ENCODE results near the gene MYCBP.

Gene MYCBP

DNA sequence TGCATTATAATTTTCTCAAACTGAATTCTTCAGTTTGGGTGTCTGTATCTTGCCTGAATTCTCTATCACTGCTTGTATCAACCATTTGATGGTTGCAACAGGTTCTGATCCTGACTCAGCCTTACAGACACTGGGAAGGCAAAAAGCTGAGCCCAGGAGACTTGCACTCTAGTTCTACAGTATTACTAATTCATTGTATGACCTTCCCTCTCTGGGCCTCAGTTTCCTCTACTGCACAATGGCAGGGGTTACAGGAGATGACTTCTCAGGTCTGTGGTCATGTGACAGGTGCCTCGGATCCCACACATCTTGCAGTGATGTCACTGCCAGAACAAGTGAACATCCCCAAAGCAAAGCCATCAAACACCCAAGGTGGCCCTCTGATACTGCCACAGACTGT lies 52.3 kb downstream of the MYCBP start:
- DNase-seq (ENCODE audit: low read depth), result no peak

DNA sequence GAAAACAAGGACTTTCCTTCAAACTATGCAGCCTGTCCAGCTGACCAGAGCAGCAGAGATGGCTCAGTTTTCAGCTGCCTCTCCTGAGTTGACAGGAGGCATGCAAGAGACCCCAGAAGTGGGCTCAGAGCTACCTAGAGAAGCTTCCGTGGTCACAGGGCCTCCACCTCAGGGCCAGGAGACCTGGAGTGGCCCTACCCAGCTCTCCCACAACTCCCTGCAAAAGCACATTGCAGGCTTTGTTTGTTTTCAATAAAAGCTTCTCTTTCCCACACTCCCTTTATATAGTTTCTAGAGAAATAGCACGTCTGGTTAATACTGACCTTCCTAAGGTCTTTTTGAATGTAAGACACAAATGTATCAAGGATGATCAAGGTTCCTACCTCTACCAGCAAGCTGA lies 53.6 kb downstream of the MYCBP start:
- no peak for DNase-seq (ENCODE audit: low read depth)

DNA sequence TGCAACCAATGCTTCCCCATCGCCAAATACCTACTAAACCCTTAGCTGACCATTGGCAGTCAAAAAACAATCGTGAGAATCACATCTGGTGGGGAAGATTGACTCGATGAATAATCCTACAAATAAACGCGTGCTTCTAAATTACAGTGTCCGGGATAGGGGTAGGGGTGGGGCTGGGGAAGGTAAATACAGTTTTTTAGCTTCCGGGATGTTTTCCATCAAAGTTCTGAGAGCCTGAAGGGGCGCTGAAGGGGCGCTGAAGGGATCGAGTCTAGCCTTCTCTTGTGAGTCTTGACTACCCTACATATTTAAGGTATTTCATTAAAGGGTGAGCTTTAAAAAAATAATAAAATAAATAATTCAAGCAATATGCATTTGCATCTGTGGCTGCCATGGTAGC lies 54.1 kb downstream of the MYCBP start:
- DNase-seq (ENCODE audit: low read depth), result no peak

DNA sequence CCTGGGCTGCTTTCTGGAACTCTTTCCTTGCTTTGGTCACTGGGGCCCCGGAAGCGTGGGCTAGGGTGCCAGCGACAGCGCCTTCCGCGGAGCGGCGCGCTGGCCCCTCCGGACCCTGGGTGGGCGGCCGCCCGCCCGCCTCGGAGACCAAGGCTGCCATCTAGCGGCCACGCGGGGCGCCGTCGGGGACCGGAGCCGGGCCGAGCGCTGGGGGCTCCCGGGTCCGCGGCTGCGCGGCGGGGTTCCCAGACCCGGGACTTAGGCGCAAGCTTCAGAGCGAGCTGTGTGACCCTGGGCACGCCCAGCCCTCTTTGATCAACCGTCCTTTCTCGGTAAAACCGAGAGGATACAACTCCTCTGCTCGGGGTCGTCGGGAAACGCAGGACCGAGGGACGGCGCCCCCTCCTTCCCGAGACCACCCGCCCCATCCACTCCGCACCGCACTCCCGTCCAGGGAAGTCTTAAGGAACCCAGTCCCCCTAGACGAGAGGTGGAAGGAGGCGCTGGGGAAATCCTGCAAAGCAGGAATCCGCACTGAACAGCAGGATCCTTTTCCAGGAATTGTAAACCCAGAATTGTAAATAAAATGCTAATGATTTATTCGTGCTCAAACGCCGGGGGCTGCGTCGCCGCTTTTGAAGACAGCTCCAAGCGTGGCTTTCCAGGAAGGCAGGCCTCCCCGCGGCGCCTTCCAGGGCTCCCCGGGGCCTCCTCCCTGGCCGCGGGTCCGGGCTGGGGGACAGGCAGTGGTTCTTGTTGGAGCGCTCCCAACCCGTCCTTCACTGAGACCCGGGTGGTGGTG lies 54.8 kb downstream of the MYCBP start:
- peak; percentile 27 for DNase-seq (ENCODE audit: low read depth)

DNA sequence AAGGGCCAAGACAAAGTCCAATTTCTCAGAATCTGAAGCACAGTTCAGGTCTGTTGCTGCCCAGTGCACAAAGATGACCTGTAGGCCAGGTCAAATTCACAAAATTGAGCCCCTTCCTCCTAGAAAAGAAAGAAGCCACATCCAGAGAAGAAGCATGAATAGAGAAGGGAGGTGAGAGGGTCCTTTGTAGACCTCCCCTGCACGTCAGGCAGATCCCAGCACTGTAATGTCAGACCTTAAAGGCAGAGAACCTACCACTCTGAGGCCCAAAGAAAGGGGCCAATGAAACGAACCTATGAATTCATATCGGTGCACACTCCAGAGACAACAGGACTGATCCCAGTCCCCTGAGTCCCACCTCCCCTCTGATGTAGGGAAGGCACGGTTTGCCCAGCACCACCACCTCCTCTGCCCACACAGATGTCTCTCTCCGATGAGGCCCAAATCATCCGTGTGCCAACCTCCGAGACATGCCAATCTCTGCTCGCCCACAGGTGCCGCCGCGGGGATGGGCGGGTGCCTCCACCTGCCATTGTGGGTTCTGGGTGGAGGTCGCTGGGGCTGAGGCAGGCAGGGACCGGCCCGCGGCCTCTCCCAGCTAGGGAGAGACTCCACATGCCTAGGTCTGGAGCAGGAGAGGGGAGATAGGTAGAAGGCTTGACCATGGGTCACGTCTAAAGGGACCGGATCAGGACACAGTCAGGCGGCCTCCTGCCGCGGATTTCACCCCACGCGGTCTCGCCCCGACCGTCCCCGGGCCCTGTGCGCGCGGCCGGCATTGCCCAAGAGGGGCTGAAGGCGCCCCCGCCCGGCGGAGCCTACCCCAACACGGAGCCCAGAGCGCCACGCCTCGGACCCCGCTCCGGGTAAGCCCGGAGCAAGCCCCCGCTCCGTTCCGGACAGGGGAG lies 55.6 kb downstream of the MYCBP start:
- DNase-seq (ENCODE audit: low read depth), result no peak

DNA sequence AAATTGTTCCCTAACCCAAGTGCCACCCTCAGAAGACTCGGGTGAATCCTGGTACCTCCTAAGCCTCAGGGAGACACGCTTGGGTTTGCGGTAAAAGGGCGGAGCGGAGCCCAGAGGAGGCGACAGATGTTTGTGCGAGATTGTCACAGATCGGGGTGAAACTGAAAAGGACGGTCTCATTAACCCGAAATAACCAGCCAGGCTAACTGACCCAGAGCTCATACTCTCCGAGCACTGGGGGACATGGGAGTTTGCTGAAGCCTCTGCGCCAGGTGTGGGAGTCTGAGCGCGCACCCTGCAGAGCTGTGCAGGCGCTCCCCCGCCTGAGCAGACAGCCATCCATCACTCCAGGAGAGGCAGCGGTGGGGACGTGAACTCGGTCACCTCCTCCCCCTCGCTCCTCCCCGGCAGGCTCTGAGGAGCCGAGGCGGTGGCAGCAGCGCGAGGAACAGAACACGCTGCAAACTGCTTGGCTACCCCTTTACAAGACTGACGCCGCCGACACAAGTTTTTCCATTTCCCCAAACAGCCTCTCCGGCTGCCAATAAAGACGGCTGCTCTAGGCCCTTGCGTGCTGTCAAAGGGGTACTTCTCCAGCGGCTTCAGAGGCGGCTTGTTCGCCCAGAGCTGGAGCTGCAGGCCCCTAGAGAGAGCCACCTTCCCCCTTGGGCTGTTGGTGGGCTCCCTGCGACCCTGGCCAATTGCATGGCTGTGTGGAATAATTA lies 57.1 kb downstream of the MYCBP start:
- DNase-seq (ENCODE audit: low read depth), result no peak

DNA sequence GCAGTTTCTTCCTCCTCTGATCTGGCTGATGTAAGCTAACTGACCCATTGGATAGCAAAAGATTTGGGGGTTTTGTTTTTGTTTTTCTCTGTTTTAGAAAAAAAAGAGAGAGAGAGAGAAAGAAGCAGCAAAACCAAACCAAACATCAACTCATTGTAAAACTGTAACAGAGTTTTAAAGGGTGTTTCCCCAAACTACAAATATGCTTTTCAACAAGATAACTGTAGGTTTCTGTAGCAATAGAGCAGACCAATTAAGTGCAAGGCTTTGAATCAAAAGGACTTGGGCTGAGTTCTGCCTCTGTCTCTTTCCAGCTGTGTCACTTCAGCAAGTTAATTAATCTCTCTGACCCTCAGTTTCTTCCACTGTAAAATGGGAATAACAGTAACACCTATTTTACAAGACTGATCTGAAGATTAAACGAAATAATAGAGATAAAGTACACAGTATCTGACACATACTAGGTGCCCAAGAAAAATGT lies 58.1 kb downstream of the MYCBP start:
- no peak for DNase-seq (ENCODE audit: low read depth)

DNA sequence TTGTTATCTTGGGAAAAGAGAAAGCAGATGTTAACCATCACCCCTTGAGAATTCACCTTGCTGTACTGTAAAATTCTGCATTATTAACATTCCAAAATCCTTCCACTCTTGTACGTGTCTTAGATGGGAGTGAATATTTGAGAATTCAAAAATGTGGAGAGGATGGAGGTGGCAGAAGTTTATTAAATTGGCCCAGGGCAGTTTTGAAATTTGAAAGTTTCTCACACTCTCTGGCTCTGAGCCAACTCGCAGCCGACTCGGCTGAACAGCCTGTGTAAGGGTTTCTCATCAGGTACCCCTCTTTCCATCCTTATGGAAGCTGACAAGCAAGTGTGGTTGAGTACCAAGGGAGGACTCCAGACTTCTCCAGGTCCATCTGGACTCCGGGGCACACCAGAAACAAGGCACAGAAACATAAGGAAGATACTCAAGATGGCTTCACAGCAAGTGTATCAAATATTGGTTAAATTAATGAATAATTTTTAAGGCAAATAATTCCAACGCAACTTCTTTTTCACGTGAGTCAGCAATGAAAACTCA lies 58.6 kb downstream of the MYCBP start:
- DNase-seq (ENCODE audit: low read depth), result no peak

DNA sequence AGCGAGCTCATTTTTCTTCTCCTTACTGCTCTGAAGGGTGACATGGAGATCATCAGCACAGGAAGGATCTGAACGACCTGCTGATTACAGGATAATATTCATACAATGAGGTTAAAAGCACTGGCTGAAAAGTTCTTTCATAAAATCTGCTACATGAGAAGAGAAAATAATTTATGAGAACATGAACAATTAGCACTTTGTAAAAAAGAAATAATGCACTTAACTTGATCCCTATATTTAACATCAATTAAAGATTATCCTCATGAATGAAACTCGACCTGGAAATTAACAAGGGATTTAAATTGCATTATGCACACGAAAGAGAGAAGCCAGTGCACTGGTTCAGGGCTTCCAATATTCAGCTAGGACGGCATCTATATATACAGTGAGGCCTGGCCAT lies 60.2 kb downstream of the MYCBP start:
- no peak for DNase-seq (ENCODE audit: low read depth)
